ENCODE results near the gene TMTC1.

DNA sequence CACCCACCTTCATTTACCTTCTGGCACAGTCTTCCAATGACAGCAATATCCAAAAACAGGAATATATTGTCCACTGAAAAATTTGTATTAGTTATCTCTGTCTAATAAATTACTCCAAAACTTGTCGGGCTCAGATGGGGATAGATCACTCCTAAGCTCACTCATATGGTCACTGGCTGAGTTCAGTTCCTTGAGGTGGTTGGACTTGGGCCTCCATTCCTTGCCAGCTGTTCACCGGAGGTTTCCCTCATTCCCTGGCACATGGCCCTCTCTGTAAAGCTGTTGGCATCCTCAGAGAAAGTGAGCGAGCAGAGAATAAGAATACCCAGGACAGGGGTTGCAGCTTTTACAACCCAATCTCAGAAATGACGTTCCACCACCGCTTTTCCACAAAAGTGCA is 81.5 kb downstream of the TMTC1 start:
- TF ChIP-seq, protein P1, sequence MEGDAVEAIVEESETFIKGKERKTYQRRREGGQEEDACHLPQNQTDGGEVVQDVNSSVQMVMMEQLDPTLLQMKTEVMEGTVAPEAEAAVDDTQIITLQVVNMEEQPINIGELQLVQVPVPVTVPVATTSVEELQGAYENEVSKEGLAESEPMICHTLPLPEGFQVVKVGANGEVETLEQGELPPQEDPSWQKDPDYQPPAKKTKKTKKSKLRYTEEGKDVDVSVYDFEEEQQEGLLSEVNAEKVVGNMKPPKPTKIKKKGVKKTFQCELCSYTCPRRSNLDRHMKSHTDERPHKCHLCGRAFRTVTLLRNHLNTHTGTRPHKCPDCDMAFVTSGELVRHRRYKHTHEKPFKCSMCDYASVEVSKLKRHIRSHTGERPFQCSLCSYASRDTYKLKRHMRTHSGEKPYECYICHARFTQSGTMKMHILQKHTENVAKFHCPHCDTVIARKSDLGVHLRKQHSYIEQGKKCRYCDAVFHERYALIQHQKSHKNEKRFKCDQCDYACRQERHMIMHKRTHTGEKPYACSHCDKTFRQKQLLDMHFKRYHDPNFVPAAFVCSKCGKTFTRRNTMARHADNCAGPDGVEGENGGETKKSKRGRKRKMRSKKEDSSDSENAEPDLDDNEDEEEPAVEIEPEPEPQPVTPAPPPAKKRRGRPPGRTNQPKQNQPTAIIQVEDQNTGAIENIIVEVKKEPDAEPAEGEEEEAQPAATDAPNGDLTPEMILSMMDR (IDR thresholded peaks at IDR 0.05) = no peak
- no peak for TF ChIP-seq POLR2A (IDR thresholded peaks at IDR 0.05)

Data from heart left ventricle (tissue), 13 donors.